Natural killer cell (primary cell): ENCODE data around the gene APBA2. TPM values are rescaled to one million over a fixed set of nuclear protein-coding genes. Genes with fewer than 3 reads are reported as not detected.
A peak's percentile ranks its signal among the peaks of the same experiment; 100 is the strongest.

Experiments
- ATAC-seq, 3 donors: fragments of 150-1000 bp in 2 of 3; fragments of 200-7000 bp in 1 of 3; cut with Tn5 transposase; 1 replicate in 1 of 3; 2 replicates in 2 of 3; pipeline ENCODE4 v1.10.0; 2021; ENCODE audit warnings: mild to moderate bottlenecking in 2 of 3, moderate library complexity in 2 of 3
- DNase-seq, 2 donors: peaks; one replicate each; pipeline versions ENCODE4 v3.0.0 to v3.0.0-alpha.2; 2013 to 2021; ENCODE audit warnings: mixed read lengths in 1 of 2
- H3K27ac ChIP-seq: one replicate; pipeline ENCODE4 v1.5.1; 2013; ENCODE audit warnings: mild to moderate bottlenecking, low read length
- H3K27me3 ChIP-seq: one replicate; pipeline ENCODE4 v1.6.1; 2013; ENCODE audit warnings: low read length; ENCODE audit not compliant: control insufficient read depth, insufficient read depth
- H3K36me3 ChIP-seq: one replicate; pipeline ENCODE4 v1.6.1; 2013; ENCODE audit warnings: low read length; ENCODE audit not compliant: control insufficient read depth, insufficient read depth
- H3K4me1 ChIP-seq: one replicate; pipeline ENCODE4 v1.6.1; 2013; ENCODE audit warnings: low read length; ENCODE audit not compliant: control insufficient read depth, insufficient read depth
- H3K4me3 ChIP-seq: one replicate; pipeline ENCODE4 v1.5.1; 2013; ENCODE audit warnings: low read length
- H3K9me3 ChIP-seq: one replicate; pipeline ENCODE4 v1.6.1; 2013; ENCODE audit warnings: low read length; ENCODE audit not compliant: control insufficient read depth, insufficient read depth
- H3K27ac Mint-ChIP-seq, 2 donors: one replicate each; pipeline ENCODE4 v1.8.0; 2022; ENCODE audit warnings: mild to moderate bottlenecking in 2 of 2, mixed read lengths in 2 of 2, moderate library complexity in 1 of 2
- H3K27me3 Mint-ChIP-seq, 2 donors: one replicate each; pipeline ENCODE4 v1.8.0; 2022; ENCODE audit warnings: low read depth in 2 of 2, mixed read lengths in 2 of 2
- H3K36me3 Mint-ChIP-seq: one replicate; pipeline ENCODE4 v1.8.0; 2022; ENCODE audit warnings: mixed read lengths
- H3K4me1 Mint-ChIP-seq, 2 donors: one replicate each; pipeline ENCODE4 v1.8.0; 2022; ENCODE audit warnings: mixed read lengths in 2 of 2
- H3K4me3 Mint-ChIP-seq: one replicate; pipeline ENCODE4 v1.8.0; 2022; ENCODE audit warnings: mild to moderate bottlenecking, moderate library complexity, mixed read lengths
- H3K9me3 Mint-ChIP-seq, 2 donors: one replicate each; pipeline ENCODE4 v1.8.0; 2022; ENCODE audit warnings: mixed read lengths in 2 of 2
- WGBS: methylation state at CpG from one replicate; pipeline ENCODE4 v1.1.7; 2013; ENCODE audit warnings: missing lambda C conversion rate; ENCODE audit not compliant: insufficient coverage; 5-methylcytosine and 5-hydroxymethylcytosine counted together
- intact Hi-C: fragments of 100-400 bp; cut with micrococcal nuclease; formaldehyde crosslinking; loops from one replicate; pipeline ENCODE4 v1.14.2; 2022
- total RNA-seq, 4 donors: library from RNA; stranded (reverse); fragments of 120-200 nt in 1 of 4; gene quantifications; one replicate each; pipeline versions ENCODE4 v1.2.3 to v1.2.4, GENCODE V29; 2013 to 2022
- TF ChIP-seq, protein P1 (sequence below): fragments of 200-600 bp; IDR thresholded peaks from one replicate; pipeline ENCODE4 v1.8.0; 2022; ENCODE audit warnings: antibody characterized with exemption

Gene APBA2
- total RNA-seq, 3 donors from 2014 or later (not counting 1 experiment from before 2014, with no cell fraction given), result 96.4 to 119 (median 97.9) TPM

DNA sequence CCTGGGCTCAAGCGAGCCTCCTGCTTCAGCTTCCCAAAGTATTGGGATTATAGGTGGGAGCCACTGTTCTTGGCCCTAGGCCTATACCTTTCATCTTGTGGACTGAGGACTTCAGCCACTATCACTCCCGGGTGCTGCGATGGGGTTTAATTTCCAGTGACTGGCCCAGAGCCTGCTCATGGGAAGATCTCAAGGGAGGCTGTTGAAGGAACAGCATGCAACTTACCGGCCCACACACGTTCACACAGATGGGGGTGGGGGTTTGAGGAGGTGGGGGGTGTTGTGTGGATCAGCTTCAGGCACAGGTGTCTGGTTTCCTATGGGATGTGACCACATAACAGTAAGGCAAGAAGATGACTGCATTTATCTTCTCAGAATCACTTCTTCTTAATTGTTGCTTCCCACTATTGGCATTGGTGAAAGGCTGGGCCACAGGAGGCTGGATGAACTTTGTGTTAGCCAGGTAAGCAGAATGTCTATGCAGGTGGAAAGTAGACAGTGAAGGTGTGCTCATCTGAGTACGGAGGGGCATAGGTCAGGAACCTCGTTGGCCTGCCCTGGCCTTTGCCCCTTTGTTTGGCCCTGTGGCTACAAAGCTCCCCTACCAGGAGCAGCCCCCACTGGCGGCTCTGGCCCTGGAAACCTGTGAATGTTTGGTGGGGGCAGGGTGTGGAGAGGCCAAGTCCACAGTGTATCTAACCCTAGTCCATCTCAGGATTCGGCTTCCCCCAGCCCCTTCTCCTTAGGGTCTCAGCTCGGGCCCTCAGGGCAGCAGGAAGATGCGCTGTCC is 1.4 kb upstream of the APBA2 start:
- ATAC-seq (no peak), DNase-seq (no peak)
- Histone ChIP-seq H3K9me3 (no peaks in the 10 kb centered on the region), H3K27ac (no peak overlapping the region), H3K4me3 (no peak overlapping the region), H3K27me3 (no peaks in the 10 kb centered on the region), H3K4me1 (peaks cover 34% of the 10 kb centered on the region), H3K36me3 (no peaks in the 10 kb centered on the region)
- H3K27ac Mint-ChIP-seq, result no peak overlapping the region
- H3K4me1 Mint-ChIP-seq, result peaks cover 18 to 30% of the 10 kb centered on the region in 2 donors
- intact Hi-C loops, result no loop called here
- TF ChIP-seq, protein P1, sequence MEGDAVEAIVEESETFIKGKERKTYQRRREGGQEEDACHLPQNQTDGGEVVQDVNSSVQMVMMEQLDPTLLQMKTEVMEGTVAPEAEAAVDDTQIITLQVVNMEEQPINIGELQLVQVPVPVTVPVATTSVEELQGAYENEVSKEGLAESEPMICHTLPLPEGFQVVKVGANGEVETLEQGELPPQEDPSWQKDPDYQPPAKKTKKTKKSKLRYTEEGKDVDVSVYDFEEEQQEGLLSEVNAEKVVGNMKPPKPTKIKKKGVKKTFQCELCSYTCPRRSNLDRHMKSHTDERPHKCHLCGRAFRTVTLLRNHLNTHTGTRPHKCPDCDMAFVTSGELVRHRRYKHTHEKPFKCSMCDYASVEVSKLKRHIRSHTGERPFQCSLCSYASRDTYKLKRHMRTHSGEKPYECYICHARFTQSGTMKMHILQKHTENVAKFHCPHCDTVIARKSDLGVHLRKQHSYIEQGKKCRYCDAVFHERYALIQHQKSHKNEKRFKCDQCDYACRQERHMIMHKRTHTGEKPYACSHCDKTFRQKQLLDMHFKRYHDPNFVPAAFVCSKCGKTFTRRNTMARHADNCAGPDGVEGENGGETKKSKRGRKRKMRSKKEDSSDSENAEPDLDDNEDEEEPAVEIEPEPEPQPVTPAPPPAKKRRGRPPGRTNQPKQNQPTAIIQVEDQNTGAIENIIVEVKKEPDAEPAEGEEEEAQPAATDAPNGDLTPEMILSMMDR, result no peak
- 96% methylated on average over 11 of the region's 11 CpGs for WGBS
- no peaks in the 10 kb centered on the region for H3K9me3 Mint-ChIP-seq
- no peaks in the 10 kb centered on the region for H3K27me3 Mint-ChIP-seq
- H3K36me3 Mint-ChIP-seq, result no peaks in the 10 kb centered on the region
- H3K4me3 Mint-ChIP-seq, result peak overlapping the region; percentile 83

DNA sequence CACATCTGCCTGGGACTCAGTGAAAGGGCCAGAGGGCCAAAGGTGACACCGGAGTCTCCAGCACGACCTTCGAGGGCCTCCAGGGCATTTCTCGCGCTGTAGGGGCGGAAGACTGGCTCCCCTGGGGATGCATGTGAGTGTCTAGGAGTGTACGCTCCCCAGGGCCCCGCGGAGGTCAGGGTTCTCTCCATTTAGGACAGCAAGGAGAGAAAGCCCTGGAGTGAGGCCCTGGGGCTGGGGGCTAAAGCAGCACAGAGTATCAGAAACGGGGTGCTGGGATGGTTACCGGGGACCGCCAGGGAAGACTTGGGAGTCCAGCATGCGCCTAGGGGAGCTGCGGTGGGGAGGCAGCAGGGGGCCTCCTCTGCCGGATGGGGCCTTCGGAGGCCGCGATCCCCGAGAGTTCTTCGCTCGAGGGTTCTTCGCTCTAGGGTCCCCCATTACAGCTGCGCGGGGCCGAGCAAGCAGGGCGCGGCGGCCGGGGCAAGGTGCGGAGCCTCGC is 595 bp upstream of the APBA2 start:
- no peaks in the 10 kb centered on the region for H3K36me3 ChIP-seq
- peak overlapping the region; percentile 38 for H3K4me3 ChIP-seq
- intact Hi-C loops, result no loop called here
- DNase-seq, result peak in 1 of 2 donors; percentile 57
- no peak overlapping the region for H3K27ac Mint-ChIP-seq
- no peak overlapping the region for H3K27ac ChIP-seq
- H3K9me3 ChIP-seq, result no peaks in the 10 kb centered on the region
- peaks cover 42% of the 10 kb centered on the region for H3K4me1 ChIP-seq
- no peaks in the 10 kb centered on the region for H3K27me3 Mint-ChIP-seq
- TF ChIP-seq, protein P1, result no peak
- peak in 2 of 3 donors; percentile 5 to 12 for ATAC-seq
- H3K27me3 ChIP-seq, result no peaks in the 10 kb centered on the region
- no peaks in the 10 kb centered on the region for H3K9me3 Mint-ChIP-seq
- H3K4me3 Mint-ChIP-seq, result peak overlapping the region; percentile 83
- 34% methylated on average over 31 of the region's 31 CpGs for WGBS
- peaks cover 27 to 38% of the 10 kb centered on the region in 2 donors for H3K4me1 Mint-ChIP-seq
- H3K36me3 Mint-ChIP-seq, result no peaks in the 10 kb centered on the region

DNA sequence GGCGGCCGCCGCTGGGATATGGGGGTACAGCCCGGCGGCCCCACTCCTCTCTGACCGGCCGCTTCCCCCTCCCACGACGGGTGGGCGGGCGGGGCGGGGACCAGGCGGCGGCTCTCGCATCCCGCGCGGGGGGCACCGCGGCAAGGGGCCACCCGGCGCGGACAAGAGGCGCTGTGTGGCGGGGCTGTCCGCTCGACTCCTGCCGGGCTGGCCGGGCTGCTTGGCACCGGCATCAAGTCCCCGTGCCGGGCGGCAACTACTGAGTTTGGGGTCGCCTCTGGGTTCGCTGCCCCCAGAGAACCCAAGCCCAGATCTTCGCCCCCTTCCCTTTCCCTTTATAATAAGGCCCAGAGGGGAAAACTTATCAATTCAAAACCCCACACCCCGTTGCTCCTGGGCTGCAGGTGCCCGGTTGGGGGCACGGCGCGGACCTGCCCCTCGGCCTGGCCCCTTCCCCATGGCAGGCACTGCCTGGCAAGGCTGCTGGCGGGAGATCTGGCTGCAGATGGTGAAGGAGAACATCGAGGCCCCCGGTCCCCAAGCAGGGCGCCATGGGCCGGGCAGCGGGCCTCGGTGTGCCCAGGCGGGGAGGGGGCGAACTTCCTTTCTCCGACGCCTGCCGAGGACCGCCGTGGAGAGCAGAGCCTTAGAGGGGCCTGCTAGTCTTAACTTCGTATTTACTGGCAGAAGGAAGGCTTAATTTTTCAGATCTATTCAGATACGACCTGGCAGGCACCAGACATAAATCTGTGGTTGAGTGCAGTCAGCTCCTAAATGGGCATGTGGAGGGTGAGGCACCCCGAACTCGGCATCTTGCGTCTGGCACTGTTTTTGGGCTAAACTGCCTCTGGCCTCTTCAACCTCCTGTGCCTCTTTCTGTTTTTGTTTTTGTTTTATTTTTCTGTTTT is 911 bp downstream of the APBA2 start:
- Histone ChIP-seq H3K27ac (no peak overlapping the region), H3K4me1 (peaks cover 53% of the 10 kb centered on the region), H3K4me3 (peak overlapping the region; percentile 42), H3K36me3 (no peaks in the 10 kb centered on the region), H3K27me3 (no peaks in the 10 kb centered on the region), H3K9me3 (no peaks in the 10 kb centered on the region)
- Mint-ChIP-seq H3K9me3 (no peaks in the 10 kb centered on the region), H3K27ac (peak overlapping the region; percentile 63 to 70), H3K4me1 (peaks cover 42 to 53% of the 10 kb centered on the region in 2 donors), H3K36me3 (no peaks in the 10 kb centered on the region), H3K4me3 (peak overlapping the region; percentile 90), H3K27me3 (no peaks in the 10 kb centered on the region)
- 12% methylated on average over 61 of the region's 61 CpGs for WGBS
- ATAC-seq (no peak), DNase-seq (peak in 1 of 2 donors; percentile 46)
- intact Hi-C loops, result loop anchor here (1.0 to 2.0 kb wide), 2 partner anchors 88 to 202 kb away; no protein-coding TSS in a partner anchor
- TF ChIP-seq, protein P1, result no peak
